Mucosa of descending colon (tissue), 3 donors: ENCODE results near the gene FAM13A. TPM values are rescaled to one million over a fixed set of nuclear protein-coding genes. Genes with fewer than 3 reads are reported as not detected.

Source experiments
- ATAC-seq: fragments of 200-7000 bp; cut with Tn5 transposase; one replicate; pipeline ENCODE4 v1.9.1; 2020; ENCODE audit warnings: mild to moderate bottlenecking, moderate library complexity
- DNase-seq, 3 donors: peaks; one replicate each; pipeline ENCODE4 v3.0.0-alpha.2; 2020
- H3K36me3 ChIP-seq: fragments of 200-600 bp; one replicate; pipeline ENCODE4 v1.8.0; 2021; ENCODE audit warnings: low read depth, mild to moderate bottlenecking
- H3K4me1 ChIP-seq: fragments of 200-600 bp; one replicate; pipeline ENCODE4 v1.8.0; 2021; ENCODE audit warnings: low read depth, mild to moderate bottlenecking
- H3K4me3 ChIP-seq: fragments of 200-600 bp; one replicate; pipeline ENCODE4 v1.8.0; 2021; ENCODE audit warnings: mild to moderate bottlenecking
- H3K9me3 ChIP-seq: fragments of 200-600 bp; one replicate; pipeline ENCODE4 v1.8.0; 2021; ENCODE audit warnings: mild to moderate bottlenecking
- intact Hi-C, 2 donors: fragments of 100-400 bp; cut with DNase I in 1 of 2; cut with micrococcal nuclease in 1 of 2; formaldehyde crosslinking; loops; one replicate each; pipeline versions ENCODE4 v1.11.0 to v1.11.1; 2022; cut with DNase I, micrococcal nuclease
- total RNA-seq, 3 donors: library from RNA; stranded (reverse); fragmentation: NEBNext Ultra II Directional in 2 of 3; extraction: Animal tissue kit (Norgen Biotek cat#: 25700) in 2 of 3; gene quantifications; one replicate each; pipeline versions ENCODE4 v1.2.1 to v1.2.4, GENCODE V29; 2021 to 2023
- TF ChIP-seq, protein P1 (sequence below): fragments of 200-600 bp; IDR thresholded peaks from one replicate; pipeline ENCODE4 v1.8.0; 2022; ENCODE audit warnings: antibody characterized with exemption, mild to moderate bottlenecking
- donor health status: DM: no; HTN: no; CAD: no; lungs with moderate emphysema.
- donor health status: DM: no; HTN: no; CAD: no.
- donor health status: DM: no; HTN: yes; CAD: no.

Gene FAM13A
- total RNA-seq, 3 donors from 2014 or later = 41.6 to 60.1 (median 50.2) TPM

DNA sequence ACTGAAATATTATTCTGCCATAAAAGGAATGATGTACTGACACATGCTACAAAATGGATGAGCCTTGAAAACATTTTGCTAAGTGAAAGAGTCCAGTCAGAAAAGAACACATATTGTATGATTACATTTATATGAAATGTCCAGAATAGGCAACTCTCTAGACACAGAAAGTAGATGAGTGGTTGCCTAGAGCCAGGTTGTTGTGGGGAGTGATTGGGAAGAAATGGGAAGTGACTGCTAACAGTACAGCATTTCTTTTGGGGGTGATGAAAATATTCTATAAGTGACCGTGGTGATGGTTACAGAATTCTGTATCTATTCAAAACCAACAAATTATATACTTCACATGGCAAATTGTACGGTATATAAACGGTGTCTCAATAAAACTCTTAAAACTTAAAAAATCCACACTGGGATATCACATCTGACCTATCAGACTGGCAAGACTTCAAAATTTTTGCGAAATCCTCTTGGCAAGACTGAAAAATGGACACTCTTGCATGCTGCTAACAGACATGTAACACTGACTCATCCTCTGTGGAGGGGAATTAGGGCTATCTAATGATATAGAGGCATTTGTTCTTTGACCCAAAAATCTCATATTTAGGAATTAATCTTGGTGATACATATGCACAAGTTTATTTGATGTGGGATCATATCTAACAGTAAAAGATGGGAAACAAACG, 71.8 kb downstream of the FAM13A start:
- intact Hi-C loops = no loop called here
- DNase-seq (no peak), ATAC-seq (no peak)
- Histone ChIP-seq H3K4me1 (no peaks in the 10 kb centered on the region), H3K4me3 (no peak overlapping the region), H3K9me3 (no peaks in the 10 kb centered on the region), H3K36me3 (no peaks in the 10 kb centered on the region)
- TF ChIP-seq, protein P1, sequence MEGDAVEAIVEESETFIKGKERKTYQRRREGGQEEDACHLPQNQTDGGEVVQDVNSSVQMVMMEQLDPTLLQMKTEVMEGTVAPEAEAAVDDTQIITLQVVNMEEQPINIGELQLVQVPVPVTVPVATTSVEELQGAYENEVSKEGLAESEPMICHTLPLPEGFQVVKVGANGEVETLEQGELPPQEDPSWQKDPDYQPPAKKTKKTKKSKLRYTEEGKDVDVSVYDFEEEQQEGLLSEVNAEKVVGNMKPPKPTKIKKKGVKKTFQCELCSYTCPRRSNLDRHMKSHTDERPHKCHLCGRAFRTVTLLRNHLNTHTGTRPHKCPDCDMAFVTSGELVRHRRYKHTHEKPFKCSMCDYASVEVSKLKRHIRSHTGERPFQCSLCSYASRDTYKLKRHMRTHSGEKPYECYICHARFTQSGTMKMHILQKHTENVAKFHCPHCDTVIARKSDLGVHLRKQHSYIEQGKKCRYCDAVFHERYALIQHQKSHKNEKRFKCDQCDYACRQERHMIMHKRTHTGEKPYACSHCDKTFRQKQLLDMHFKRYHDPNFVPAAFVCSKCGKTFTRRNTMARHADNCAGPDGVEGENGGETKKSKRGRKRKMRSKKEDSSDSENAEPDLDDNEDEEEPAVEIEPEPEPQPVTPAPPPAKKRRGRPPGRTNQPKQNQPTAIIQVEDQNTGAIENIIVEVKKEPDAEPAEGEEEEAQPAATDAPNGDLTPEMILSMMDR = no peak

DNA sequence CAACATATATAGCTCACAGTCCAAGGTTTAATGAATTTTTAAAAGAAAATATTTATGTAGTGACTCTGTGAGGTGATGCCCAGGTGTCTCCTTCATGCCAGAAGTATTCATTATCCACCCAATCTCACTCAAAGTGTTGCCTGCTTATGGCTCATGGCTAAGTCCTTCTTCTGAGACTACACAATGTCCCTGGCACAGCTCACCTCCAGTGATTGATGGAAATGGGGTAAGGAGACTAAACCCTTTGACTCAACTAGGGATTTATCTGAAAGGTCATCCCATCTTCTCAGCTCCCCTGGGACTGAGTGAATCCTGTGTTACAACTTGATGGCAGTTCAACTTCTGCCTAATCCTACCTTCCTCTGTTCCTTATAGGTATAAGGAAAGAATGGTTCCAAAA, 74.2 kb downstream of the FAM13A start:
- intact Hi-C loops = no loop called here
- no peak overlapping the region for H3K4me3 ChIP-seq
- TF ChIP-seq, protein P1 = no peak
- ATAC-seq (no peak), DNase-seq (no peak)
- no peaks in the 10 kb centered on the region for H3K9me3 ChIP-seq
- no peaks in the 10 kb centered on the region for H3K36me3 ChIP-seq
- no peaks in the 10 kb centered on the region for H3K4me1 ChIP-seq

DNA sequence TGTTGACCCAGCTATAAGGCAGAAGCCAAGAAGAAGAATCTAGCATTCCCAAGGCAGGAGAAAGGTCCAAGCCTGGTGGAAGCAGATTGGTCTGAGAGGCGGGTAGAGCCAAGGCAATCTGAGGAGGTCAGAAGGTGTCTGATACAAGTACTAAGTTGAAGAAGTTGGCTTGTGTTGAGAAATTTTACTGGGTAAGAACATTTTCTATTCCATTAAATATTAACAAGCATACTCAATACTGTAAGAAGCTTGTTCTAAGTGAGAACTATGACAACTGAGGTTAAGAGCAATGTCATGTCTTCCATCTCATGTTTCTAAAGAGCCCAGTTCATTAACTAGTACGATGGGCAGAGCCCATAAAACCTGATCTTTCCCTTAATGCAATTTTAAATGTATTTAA, 75.0 kb downstream of the FAM13A start:
- Histone ChIP-seq H3K4me3 (no peak overlapping the region), H3K36me3 (no peaks in the 10 kb centered on the region), H3K9me3 (no peaks in the 10 kb centered on the region), H3K4me1 (no peaks in the 10 kb centered on the region)
- ATAC-seq (no peak), DNase-seq (no peak)
- intact Hi-C loops = no loop called here
- TF ChIP-seq, protein P1 = no peak

DNA sequence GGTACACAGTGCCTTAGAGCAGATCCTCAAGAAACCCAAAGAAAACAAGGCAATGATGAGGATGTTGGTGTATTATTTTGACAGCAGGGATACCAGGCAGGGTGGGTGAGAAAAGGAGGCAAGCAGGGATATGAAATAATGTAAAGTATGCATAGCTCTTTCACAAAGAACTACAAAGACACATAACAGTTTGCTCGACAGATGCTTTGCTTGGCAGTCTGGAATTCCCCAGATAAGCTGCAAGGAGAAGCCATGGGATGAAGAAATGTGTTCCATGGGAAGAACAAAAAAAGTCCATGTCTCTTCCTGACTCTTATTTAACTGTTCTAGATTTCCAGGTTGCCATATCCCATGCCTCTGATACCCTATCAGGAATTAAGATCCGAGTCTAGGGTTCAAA, 75.4 kb downstream of the FAM13A start:
- intact Hi-C loops = no loop called here
- H3K36me3 ChIP-seq = no peaks in the 10 kb centered on the region
- TF ChIP-seq, protein P1 = no peak
- no peak overlapping the region for H3K4me3 ChIP-seq
- DNase-seq (no peak), ATAC-seq (no peak)
- no peaks in the 10 kb centered on the region for H3K4me1 ChIP-seq
- no peaks in the 10 kb centered on the region for H3K9me3 ChIP-seq

DNA sequence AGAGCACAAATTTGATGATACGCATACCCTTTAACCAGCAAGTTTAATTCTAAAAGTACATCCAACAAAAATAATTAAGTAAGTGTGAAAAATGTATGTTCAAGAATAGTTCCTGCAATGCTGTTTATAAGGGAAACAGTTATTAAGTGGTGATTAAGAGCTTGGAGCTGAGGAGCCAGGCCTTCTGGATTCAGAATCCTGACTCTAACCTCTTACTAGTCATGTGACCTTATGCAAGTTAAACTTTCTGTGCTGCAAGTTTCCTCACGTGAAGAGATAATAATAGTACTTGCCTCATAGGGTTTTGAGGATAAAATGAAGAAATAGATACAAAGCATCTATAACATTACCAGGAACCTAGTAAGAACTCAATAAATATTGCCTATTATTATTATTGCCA, 77.7 kb downstream of the FAM13A start:
- no peak overlapping the region for H3K4me3 ChIP-seq
- ATAC-seq (no peak), DNase-seq (no peak)
- intact Hi-C loops = no loop called here
- TF ChIP-seq, protein P1 = no peak
- H3K4me1 ChIP-seq = peaks cover 5% of the 10 kb centered on the region
- H3K36me3 ChIP-seq = no peaks in the 10 kb centered on the region
- no peaks in the 10 kb centered on the region for H3K9me3 ChIP-seq

DNA sequence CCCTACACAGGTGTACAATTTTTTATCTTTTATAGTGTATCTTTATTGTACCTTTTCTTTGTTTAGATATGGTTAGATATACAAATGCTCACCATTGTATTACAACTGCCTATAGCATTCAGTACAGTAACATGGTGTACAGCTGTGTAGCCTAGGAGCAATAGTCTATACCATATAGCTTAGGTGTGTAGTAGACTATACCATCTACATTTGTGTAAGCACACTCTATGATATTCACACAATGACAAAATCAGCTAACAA, 80.3 kb downstream of the FAM13A start:
- Histone ChIP-seq H3K4me1 (peaks cover 5% of the 10 kb centered on the region), H3K4me3 (no peak overlapping the region), H3K9me3 (no peaks in the 10 kb centered on the region), H3K36me3 (no peaks in the 10 kb centered on the region)
- ATAC-seq = peak; percentile 96
- DNase-seq = no peak
- intact Hi-C loops = no loop called here
- TF ChIP-seq, protein P1 = no peak
